Uterus (tissue), 2 donors: ENCODE results near the gene HIBCH.
"Not testable (repeated sequence)": the region's sequence is repeated elsewhere in the genome, so short reads cannot be mapped to it uniquely, and the experiment has no call there.

Experiments used
- POLR2A ChIP-seq, 2 donors: fragments of 450-650 bp; IDR thresholded peaks; one replicate each; pipeline ENCODE4 v1.6.1; 2016; ENCODE audit warnings: antibody characterized with exemption in 2 of 2, mild to moderate bottlenecking in 1 of 2, moderate library complexity in 1 of 2
- TF ChIP-seq, protein P1 (sequence below), 4 experiments: fragments of 200-600 bp in 2 of 4; fragments of 450-650 bp in 2 of 4; sonication (generic) in 2 of 4; IDR thresholded peaks; one replicate each; pipeline ENCODE4 v1.5.1; 2016 to 2019; ENCODE audit warnings: antibody characterized with exemption in 4 of 4, mild to moderate bottlenecking in 2 of 4, moderate library complexity in 1 of 4

DNA sequence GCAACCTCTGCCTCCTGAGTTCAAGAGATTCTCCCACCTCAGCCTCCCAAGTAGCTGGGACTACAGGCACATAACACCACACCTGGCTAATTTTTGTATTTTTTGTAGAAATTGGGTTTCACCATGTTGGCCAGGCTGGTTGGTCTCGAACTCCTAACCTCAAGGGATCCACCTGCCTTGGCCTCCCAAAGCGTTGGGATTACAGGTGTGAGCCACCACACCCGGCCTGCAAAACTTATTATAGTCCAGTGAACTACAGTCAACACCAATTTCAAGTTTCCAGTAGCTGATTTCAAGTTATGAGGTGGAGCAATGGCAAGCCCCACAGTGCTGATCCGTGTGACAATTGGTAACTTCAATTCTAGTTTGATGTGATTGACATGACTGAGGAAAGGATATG is 16.0 kb upstream of the HIBCH start:
- TF ChIP-seq, protein P1, sequence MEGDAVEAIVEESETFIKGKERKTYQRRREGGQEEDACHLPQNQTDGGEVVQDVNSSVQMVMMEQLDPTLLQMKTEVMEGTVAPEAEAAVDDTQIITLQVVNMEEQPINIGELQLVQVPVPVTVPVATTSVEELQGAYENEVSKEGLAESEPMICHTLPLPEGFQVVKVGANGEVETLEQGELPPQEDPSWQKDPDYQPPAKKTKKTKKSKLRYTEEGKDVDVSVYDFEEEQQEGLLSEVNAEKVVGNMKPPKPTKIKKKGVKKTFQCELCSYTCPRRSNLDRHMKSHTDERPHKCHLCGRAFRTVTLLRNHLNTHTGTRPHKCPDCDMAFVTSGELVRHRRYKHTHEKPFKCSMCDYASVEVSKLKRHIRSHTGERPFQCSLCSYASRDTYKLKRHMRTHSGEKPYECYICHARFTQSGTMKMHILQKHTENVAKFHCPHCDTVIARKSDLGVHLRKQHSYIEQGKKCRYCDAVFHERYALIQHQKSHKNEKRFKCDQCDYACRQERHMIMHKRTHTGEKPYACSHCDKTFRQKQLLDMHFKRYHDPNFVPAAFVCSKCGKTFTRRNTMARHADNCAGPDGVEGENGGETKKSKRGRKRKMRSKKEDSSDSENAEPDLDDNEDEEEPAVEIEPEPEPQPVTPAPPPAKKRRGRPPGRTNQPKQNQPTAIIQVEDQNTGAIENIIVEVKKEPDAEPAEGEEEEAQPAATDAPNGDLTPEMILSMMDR (IDR thresholded peaks at IDR 0.05): not testable (repeated sequence)
- not testable (repeated sequence) for TF ChIP-seq POLR2A (IDR thresholded peaks at IDR 0.05)
